DMS 273 treated with DMSO at 0.1 percent for 48 hours (cell line): ENCODE results near the gene FOXK2.

Experiments used
- DNase-seq: peaks from one replicate; lab custom pipeline; 2025; lab: John Stamatoyannopoulos, UW

FOXK2 gene

DNA sequence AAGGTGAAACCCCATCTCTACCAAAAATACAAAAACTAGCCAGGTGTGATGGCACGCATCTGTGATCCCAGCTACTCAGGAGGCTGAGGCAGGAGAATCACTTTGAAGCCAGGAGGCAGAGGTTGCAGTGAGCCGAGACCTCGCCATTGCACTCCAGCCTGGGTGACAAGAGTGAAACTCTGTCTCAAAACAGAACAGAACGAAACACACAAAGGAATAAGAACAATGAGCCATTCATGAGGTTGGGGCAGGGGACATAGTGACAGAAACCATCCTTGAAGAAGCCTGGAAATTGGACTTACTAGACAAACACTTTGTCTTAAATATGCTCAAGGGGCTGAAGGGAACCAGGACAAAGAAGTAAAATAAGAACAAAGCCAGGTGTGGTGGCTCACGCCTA is 89.3 kb downstream of the FOXK2 start:
- DNase-seq = no peak

DNA sequence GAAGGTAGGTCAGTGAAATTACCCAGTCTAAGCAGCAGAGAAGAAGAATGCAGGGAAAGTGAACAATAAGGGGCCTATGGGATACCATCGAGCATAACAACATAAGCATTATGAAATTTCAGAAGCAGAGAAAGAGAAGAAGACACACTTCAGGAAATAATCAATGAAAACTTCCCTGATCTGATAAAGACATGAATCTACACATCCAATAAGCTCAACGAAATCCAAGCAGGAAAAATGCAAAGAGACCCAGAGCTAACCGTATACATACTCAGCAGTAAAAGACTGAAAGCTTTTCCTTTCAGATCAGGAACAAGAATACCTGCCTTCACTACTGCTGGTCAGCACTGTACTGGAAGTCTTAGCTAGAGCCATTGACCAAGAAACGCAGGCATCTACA is 90.1 kb downstream of the FOXK2 start:
- no peak for DNase-seq

DNA sequence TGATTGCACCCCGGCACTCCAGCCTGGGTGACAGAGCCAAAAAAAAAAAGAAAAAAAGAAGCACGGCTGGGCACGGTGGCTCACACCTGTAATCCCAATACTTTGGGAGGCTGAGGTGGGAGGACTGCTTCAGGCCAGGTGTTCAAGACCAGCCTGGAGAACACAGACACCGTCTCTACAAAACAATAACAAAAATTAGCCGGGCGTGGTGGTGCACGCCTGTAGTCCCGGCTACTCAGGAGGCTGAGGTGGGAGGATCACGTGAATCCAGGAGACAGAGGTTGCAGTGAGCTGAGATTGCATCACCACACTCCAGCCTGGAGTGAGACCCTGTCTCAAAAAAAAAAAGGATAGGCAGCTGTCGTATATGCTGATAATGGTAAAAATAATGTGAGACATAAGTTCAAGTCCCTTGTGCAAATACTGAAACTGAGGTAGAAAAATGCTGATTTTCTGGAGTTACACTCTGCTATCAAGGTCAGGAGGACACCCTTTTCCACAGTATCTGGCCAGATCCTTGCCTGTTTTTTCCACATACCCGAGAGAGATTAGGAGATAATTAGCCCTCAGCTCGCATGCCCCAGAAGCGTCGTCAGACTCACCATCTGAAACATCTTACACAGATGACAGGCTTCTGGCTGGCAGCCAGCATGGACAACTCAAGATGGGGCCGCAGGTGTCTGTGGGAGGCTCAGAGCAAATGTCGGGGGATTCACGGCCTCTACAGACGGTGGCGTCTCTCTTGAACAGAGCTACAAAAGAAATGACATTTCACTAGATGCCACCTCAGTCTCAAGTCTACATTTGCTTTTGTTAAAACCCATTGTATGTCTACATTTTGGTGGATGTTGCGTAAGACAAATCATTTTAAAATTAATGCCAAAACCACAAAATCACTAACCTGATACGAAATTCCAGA is 91.9 kb downstream of the FOXK2 start:
- peak; percentile 46 for DNase-seq

DNA sequence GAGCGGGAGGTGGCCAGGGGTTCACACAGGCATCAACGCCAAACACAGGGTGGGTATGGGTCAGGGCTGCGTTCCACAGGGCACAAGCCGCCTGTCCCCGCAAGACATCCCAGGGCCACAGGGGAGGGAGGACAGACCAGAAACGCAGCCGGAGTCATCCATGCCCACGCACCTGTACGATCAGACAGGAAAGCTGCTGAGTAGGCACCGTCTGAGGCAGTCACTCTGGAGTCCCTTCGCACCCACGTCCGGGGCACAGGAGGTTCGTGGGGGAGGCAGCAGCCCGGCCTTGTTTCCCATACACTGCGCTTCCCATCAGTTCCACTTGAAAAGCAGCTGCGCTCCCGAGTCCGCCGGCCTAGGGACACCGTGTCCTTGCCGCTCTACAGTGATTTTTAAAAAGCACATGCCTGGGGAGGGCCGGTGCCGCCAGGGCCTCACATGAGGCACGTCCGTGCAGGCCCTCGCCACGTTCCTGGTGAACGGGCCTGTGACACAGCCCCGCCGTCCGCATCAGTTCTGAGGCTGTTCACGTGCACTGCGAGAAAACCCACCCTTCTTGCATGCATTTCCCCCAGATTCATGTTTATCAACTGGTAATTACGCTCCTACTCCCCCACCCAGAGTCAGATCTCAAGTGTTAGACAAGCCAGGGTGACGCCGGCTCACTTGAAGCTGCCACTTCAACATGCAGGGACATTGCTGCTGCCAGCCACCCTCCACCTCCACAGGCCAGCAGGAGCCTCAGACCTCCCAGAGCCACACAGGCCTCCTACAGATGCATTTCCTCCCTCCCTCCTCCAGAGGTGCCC is 94.0 kb downstream of the FOXK2 start:
- no peak for DNase-seq

DNA sequence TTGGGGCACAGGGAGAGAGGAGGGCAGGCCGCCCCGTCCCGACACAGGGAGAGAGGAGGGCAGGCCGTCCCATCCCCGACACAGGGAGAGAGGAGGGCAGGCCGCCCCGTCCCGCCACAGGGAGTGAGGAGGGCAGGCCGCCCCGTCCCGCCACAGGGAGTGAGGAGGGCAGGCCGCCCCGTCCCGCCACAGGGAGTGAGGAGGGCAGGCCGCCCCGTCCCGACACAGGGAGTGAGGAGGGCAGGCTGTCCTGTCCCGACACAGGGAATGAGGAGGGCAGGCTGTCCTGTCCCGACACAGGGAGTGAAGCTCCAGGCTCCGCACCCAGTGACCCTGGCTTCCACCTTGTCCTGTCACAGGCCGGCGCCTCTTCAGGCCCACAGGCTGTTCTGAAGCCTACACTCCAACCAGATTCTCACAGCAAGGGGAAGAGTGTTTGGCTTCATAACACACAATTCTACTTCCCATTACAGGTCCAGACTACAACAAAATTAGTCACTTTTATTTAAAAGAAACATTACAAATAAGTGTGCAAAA is 94.6 kb downstream of the FOXK2 start:
- DNase-seq = no peak

DNA sequence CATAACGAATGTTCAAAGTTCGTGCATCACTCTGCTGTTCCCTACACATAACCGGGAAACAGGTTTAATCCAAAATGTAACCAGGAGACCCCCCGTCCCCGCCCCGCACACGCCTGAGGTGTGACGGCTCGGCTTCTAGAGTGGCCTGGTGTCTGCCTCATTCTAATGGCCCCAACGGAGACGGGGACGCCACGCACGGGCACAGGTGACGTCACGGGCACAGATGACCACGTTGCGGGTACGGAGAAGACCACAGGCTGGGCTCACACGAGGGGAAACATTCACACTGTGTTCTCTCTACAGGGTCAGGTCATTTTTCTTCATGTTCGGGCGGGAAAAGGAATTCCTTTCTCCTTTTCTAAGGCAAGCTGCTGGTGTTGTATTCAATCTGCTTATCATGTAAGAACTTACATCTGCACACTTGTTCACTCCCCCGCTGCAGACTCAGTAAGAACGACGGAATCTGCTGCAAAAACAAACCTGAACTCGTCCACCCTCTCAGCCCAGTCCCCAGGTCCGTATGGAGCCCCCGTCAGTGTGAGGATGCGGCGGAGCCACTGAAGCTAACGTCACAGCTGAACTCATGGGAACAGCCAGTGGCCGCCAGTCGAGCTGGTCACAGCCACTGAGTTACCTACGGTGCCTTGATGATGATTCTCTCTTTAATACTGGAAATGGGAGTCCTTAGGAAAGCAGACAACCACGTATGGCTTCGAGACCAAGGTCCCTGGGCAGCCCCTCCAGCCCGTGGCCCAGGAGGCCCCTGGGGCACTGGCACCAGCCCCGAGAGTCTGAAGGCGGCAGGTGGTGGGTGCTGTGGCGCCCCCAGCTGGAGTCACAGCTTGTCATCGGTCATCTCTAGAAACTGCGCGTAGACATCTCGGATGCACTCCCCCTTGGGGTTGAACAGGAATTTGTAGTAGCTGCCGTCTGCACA is 95.8 kb downstream of the FOXK2 start:
- DNase-seq = no peak

DNA sequence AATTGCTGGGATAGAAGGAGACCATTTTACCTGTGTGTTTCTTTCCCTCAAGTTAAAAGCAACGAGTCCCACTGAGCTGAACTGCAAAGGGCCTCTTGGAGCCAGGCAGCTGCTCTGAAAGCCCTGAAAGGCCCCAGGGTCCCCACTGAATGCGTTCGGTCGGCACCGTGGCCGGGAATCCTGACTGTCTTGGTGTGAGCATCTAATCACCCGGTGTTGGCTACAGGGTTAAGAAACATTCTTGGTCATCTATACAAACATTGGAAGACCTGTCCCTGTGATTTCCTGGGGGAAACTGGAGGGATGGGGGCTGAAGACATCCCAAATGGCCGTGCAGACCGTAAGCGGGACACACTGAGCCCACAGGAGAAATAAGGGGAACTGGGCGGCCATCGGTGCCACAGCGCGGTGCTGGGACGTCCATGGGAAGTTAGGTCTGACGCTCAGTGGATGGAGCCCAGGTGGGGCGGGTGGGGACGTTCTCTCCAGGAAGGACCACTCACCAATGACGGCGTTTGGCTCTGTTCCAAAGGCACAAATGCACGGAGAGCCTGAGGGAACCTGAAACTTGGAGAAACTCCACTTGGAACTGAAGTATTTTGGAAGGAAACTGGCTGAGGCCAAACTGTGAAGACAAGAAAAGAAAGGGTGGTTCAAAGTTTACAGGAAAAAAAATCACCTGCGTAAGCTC is 96.6 kb downstream of the FOXK2 start:
- DNase-seq = no peak

DNA sequence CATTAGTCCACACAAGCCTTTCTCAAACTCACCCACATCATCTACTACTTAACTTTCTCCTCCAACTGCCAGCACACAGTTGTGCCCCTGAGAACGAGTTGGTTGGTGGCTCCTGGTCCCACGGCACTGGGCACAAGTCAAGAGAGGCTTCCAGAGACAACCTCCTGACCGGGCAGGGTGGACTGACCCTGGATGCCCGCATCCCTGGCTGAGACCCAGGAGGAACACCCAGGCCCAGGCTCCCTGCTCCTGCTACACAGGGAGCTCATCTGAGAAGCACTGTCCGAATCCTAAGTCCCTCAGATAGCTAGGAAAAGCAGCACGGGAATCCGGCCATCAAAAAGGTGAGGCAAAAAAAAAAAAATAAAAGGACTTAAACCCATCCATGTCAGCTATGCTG is 99.7 kb downstream of the FOXK2 start:
- DNase-seq = no peak

DNA sequence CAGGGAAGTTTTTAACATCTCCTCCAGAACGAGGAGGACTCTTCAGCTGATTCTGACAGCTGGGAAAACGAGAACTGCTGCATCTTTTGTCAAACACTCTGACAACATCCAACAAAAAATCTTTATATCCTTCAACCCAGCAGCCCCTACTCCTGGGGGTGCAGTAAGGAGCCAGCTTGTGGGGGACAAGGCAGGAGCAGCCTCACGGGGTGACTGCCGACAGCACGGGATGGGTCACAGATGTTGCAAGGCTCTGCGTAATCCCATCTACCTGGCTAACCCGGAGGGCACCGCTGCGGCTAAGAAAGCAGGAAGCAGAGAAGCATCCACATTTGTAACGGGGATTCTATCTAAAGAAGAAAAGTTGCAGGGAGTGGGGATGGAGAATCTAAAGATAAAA is 100.1 kb downstream of the FOXK2 start:
- no peak for DNase-seq

DNA sequence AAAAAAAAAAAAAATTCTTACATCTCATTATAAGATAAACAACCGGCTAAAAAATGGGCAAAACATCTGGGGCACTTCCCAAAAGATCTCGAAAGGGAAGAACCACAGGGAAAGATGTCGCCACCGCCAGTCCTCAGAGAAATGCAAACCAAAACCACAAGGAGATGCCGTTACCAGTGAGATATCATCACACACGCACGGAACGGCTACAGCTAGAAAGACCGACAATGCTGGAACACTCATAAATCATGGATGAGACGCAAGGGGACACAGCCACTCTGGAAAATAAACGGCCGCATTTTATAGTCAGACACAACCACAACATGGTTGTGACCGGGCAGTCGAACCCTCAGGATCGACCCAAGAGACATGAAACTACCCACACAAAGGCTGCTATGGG is 104.2 kb downstream of the FOXK2 start:
- no peak for DNase-seq

DNA sequence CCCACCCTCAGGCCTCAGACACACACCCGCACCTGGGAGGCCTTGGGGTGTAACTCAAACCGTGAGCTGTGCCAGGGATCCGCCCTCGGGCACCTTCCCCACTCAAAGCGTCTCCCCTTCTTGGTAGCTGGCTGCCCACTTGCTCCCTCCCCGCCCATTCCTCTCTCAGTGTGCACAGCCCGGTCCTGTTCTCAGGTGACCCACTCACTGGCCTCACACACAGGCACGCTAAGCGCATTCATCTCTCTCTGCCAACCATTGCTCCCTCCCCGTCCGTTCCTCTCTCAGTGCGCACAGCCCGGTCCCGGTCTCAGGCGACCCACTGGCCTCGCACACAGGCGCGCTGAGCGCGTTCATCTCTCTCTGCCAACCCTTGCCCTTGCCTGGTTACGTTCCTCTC is 107.9 kb downstream of the FOXK2 start:
- DNase-seq = no peak

DNA sequence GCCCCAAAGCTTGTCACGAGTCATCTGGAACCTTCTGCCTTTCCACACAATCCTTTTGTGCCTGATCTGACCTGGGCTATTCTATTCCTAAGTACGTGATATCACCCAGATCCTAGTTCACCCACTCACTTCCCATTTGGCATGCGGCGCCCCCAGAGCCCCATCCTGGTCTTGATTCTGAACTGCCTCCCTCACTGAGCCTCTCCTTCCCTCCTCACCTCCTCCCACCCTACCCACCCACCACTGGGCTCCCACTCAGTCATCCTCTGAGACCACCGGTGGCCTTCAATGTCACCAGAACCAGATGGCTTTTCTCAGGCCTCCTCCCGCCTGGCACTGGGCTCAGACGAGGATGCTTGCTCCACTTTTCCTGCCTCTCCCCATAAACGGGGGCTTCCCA is 110.2 kb downstream of the FOXK2 start:
- DNase-seq = no peak

DNA sequence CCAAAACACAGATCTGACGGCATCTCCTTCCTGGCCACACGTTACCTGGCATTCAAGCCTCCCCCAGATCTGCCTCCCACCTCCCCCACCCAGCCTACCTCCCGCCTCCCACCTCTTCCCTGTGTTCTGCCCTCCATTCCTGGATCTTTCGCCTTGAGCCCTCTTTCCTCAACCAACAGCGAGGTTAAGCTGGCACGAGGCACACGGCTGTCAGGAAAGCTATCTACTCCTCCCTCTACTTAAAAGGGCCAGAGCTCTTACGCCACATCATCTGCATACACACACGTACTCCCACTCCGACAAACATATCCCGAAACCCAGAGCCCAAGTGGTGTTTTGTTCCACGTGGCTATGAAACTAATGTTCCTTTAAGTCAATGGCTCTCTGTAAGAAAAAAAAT is 110.7 kb downstream of the FOXK2 start:
- no peak for DNase-seq

DNA sequence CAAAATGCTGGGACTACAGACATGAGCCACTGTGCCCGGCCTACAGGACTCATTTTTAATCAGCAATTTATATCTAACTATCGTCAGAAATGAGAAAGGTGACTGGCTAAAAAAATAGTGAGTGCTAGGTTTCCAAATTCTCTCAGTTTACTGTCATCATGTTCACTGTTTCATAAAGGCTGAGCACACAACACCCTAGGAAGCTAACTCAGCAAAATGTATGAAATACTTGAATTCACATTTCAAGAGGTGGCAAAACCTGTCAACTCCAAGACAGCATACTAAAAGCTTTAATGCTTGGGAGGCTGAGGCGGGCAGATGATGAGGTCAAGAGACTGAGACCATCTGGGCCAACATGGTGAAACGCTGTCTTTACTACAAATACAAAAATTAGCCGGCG is 112.0 kb downstream of the FOXK2 start:
- no peak for DNase-seq

DNA sequence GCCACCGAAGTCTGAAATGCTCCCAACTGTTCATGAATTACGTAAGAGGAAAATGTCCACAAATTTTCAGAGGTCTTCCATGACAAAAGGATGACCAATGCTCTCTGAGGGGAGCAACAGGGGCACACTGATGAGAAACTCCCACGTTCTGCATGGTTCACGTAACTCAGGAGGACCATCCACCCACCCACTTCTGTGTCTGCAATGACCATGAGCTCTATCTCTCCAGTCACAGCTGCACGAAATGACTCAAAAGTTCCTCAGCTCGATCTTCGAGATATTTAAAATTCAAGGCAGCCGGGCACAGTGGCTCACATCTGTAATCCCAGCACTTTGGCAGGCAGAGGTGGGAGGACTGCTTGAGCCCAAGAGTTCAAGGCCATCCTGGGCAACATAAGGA is 112.9 kb downstream of the FOXK2 start:
- DNase-seq = no peak

DNA sequence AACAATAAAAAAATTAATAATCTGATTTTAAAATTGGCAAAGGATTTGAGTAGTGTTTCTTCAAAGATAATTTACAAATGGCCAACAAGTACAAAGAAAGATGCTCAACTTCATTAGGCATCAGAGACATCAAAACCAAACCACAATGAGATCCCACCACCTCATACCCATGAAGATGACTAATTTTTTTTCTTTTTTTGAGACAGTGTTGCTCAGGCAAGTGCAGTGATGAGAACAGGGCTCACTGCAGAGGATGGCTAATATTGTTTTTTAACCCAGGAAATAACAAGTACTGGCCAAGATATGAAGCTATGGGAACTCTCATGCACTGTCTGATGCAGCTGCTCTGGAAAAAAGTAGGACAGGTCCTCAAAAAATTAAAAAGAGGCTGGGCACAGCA is 113.8 kb downstream of the FOXK2 start:
- no peak for DNase-seq

DNA sequence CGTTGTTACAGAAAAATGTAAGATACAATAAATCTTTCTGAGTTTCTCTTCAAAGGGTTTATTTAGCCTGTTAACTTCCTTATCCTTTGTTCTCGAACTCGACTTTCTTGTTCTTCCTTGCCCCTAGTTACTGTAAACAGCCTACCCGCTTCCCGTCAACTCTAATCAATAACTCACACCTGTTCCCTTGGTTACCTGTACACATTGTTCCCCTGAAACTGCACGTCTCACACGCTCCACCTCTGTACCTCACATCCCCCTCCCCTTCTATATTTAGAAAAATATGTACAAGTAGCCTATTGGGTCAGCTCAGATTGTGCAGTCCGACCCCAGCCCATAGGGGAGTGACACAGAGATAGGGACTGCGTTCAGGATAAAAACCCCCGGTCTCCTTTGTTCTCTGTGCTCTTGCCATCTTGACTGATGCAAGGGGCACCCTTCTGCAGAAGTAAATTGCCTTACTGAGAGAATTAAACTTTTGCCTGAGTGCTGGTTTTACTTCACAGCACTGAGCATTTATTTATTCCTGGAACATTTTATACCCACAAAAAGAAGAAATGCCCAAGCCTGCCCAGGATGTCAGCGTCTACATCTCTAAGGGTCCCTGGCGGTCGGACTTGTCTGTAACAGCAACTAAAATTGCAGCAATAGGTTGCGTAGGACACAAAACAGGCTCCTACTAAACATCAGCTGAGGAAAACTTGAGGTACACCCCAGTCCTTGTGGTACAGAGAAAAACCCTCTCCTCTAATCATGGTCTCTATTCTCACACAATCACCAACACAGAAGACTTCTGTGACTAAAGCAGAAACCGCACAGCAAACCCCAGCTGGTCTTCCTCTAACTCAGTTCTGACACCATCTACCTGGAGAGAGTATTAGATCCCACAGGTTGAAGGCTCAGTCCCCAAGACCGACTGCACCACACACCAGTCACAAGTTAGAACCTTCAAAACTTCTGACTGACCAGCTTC is 117.4 kb downstream of the FOXK2 start:
- DNase-seq = no peak

DNA sequence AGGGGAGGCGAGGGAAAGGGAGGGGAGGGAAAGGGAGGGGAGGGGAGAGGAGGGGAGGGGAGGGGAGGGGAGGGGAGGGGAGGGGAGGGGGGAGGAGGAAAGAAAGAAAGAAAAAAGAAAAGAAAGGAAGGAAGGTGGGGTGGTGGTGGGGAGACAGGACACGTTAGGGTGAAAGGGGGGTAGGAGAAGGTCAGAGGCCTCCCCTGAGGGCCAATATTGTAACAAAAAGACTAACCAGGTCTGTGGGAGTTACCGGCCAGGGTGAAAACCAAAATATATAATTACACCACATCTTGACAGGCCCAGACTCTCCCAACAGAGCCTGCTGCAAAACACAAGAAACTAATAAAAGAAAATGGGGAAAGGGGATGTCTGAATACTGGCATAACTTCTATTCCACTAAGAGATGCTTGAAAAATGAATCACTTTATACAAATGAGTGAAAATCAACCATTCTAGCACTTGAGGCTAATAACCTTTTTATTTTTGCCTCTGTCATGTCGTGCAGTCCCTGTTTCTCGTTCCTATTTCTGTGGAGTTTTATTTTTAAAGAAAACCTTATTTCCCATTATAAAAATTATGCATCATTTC is 118.7 kb downstream of the FOXK2 start:
- DNase-seq = no peak

DNA sequence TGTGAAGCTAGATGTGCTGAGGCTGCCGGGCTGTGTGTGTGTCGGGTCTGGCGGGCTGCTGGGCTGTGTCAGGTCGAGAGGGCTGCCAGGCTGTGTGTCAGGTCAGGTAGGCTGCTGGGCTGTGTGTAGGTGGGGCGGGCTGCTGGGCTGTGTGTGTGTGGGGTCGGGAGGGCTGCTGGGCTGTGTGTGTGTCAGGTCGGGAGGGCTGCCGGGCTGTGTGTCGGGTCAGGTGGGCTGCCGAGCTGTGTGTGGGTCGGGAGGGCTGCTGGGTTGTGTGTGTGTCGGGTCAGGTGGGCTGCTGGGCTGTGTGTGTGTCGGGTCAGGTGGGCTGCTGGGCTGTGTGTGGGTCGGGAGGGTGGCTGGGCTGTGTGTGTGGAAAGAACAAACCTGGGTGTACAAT is 120.1 kb downstream of the FOXK2 start:
- no peak for DNase-seq

DNA sequence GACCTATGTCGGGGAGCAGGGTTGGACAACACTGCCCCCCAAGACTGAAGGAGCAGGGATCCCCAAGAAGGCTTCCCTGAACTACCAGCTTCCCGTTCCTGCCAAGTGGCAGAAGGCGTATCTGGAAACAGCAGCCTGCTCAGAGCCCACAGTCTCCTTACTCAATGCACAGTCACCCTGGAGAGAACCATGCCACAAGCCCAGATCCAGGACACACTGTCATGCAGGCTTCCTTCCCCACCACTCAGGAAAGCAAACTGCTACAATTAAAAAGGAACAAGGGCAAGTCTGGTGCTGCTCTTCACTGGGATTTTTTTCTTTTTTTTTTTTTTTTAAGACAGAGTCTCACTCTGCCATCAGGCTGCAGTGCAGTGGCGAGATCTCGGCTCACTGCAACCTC is 120.5 kb downstream of the FOXK2 start:
- DNase-seq = no peak
